HepG2 (cell line): ENCODE data around the gene SYMPK. TPM values are rescaled to one million over a fixed set of nuclear protein-coding genes. Genes with fewer than 3 reads are reported as not detected.

Experiments used
- ATF3 ChIP-seq: sonication (generic); formaldehyde crosslinking; IDR thresholded peaks from 2 replicates; pipeline ENCODE4 v1.4.0; 2020; ENCODE audit warnings: missing genetic modification reagents
- ETV6 ChIP-seq: sonication (generic); formaldehyde crosslinking; conservative IDR thresholded peaks from 2 replicates; pipeline ENCODE4 v1.4.0; 2020; ENCODE audit warnings: missing genetic modification reagents
- FOXO1 ChIP-seq: sonication (generic); formaldehyde crosslinking; IDR thresholded peaks from 2 replicates; pipeline ENCODE4 v1.4.0; 2020; ENCODE audit warnings: missing genetic modification reagents
- KDM6A ChIP-seq: IDR thresholded peaks from 2 replicates; pipeline ENCODE4 v1.6.1; 2016; ENCODE audit warnings: low read depth
- KLF15 ChIP-seq: sonication (generic); formaldehyde crosslinking; IDR thresholded peaks from 2 replicates; pipeline ENCODE4 v1.8.1; 2023; ENCODE audit warnings: borderline replicate concordance, mild to moderate bottlenecking, inconsistent platforms, missing genetic modification reagents, mixed read lengths
- MTA3 ChIP-seq: sonication (generic); formaldehyde crosslinking; IDR thresholded peaks from 2 replicates; pipeline ENCODE4 v1.4.0; 2020; ENCODE audit warnings: missing genetic modification reagents
- MYNN ChIP-seq: sonication (generic); formaldehyde crosslinking; IDR thresholded peaks from 2 replicates; pipeline ENCODE4 v1.4.0; 2020; ENCODE audit warnings: mild to moderate bottlenecking, low read depth, missing genetic modification reagents
- NKX3-1 ChIP-seq: sonication (generic); formaldehyde crosslinking; IDR thresholded peaks from 2 replicates; pipeline ENCODE4 v1.5.0; 2020; ENCODE audit warnings: missing genetic modification reagents
- NONO ChIP-seq, 2 experiments: fragments of 450-650 bp in 1 of 2; sonication (generic) in 1 of 2; formaldehyde crosslinking in 1 of 2; IDR thresholded peaks in 1 of 2; conservative IDR thresholded peaks in 1 of 2; 2 replicates each; pipeline versions ENCODE4 v1.6.1 to v1.8.0; 2017 to 2022; ENCODE audit warnings: mild to moderate bottlenecking in 1 of 2, missing genetic modification reagents in 1 of 2, moderate library complexity in 1 of 2
- SNAPC5 ChIP-seq: sonication (generic); formaldehyde crosslinking; IDR thresholded peaks from 2 replicates; pipeline ENCODE4 v1.8.1; 2023; ENCODE audit warnings: mild to moderate bottlenecking, missing genetic modification reagents, borderline replicate concordance
- TCF7L2 ChIP-seq: IDR thresholded peaks from 2 replicates; pipeline ENCODE4 v1.6.1; 2011; ENCODE audit warnings: mild to moderate bottlenecking, low read depth, low read length, moderate library complexity
- ZBTB40 ChIP-seq, 2 experiments: fragments of 450-650 bp in 1 of 2; sonication (generic) in 1 of 2; formaldehyde crosslinking in 1 of 2; IDR thresholded peaks; 2 replicates each; pipeline versions ENCODE4 v1.6.1 to v1.8.0; 2016 to 2022; ENCODE audit warnings: antibody characterized with exemption in 1 of 2, mild to moderate bottlenecking in 1 of 2, missing genetic modification reagents in 1 of 2
- ZKSCAN8 ChIP-seq: IDR thresholded peaks from 2 replicates; pipeline ENCODE4 v1.6.1; 2016; ENCODE audit warnings: borderline replicate concordance, missing genetic modification reagents, missing compliant biosample characterization
- ZNF230 ChIP-seq: sonication (generic); formaldehyde crosslinking; IDR thresholded peaks from 2 replicates; pipeline ENCODE4 v1.4.0; 2020; ENCODE audit warnings: mild to moderate bottlenecking, missing genetic modification reagents
- ZNF263 ChIP-seq: sonication (generic); formaldehyde crosslinking; IDR thresholded peaks from 2 replicates; pipeline ENCODE4 v1.4.0; 2020; ENCODE audit warnings: missing genetic modification reagents
- ZNF644 ChIP-seq: IDR thresholded peaks from 2 replicates; pipeline ENCODE4 v1.6.1; 2016; ENCODE audit warnings: low read depth
- ZSCAN20 ChIP-seq: sonication (generic); formaldehyde crosslinking; IDR thresholded peaks from 2 replicates; pipeline ENCODE4 v1.4.0; 2020; ENCODE audit warnings: missing genetic modification reagents, mild to moderate bottlenecking, borderline replicate concordance
- polyA plus RNA-seq, 8 experiments: library from polyadenylated mRNA; depleted of rRNA in 3 of 8; stranded (reverse) in 7 of 8; unstranded in 1 of 8; fragments of >200 nt; fragmentation: Illumina TruSeq in 4 of 8; extraction: Trizol in 4 of 8; gene quantifications; 2 replicates each; pipeline versions ENCODE4 v1.2.1 to v1.2.3, GENCODE V29; 2011 to 2016; ENCODE audit warnings: low read depth in 4 of 8, missing spikeins in 1 of 8, mixed read lengths in 1 of 8; ENCODE audit not compliant: insufficient read depth in 1 of 8
- total RNA-seq, 5 experiments: library from RNA; depleted of rRNA; stranded (reverse); fragments of >200 nt; fragmentation: Illumina TruSeq; extraction: Trizol; gene quantifications; 2 replicates each; pipeline ENCODE4 v1.2.3, GENCODE V29; 2016; ENCODE audit warnings: low read depth in 1 of 5

The SYMPK gene
- total and polyA plus RNA-seq, 2 of the 13 experiments (the other 11 are each of a cell fraction or from before 2014, with no cell fraction given) = 21.9 to 55.7 TPM

- TF ChIP-seq ZNF230 (no peak; the same call in 1 of the 2 replicates), KDM6A (CRISPR knock-in tag) (no peak), ETV6 (CRISPR knock-in tag) (no peak), KLF15 (CRISPR knock-in tag) (no peak), MTA3 (CRISPR knock-in tag) (no peak), NKX3-1 (CRISPR knock-in tag) (0 out of 2 replicates have a peak, but pooled peaks have one; percentile 10), ZBTB40 (IDR thresholded peaks at IDR 0.05) (no peak), ZBTB40 (CRISPR knock-in tag; IDR thresholded peaks at IDR 0.05) (no peak; the same call in 1 of the 2 replicates), MYNN (CRISPR knock-in tag) (no peak), FOXO1 (no peak), ZSCAN20 (CRISPR knock-in tag) (no peak), ZNF644 (CRISPR knock-in tag) (no peak), ZNF263 (CRISPR knock-in tag) (no peak), NONO (IDR thresholded peaks at IDR 0.05) (no peak), NONO (CRISPR knock-in tag; conservative IDR thresholded peaks at IDR 0.05) (0 out of 2 replicates have a peak, but pooled peaks have one; percentile 49), TCF7L2 (no peak), ATF3 (CRISPR knock-in tag) (no peak), SNAPC5 (no peak), ZKSCAN8 (CRISPR knock-in tag) (no peak)
These were observed 1.1 kb upstream of the SYMPK start, which contains the start of gene FOXA3 (continued) for GRCh38 chr19:45863840-45864628.
